DND-41 (cell line): Measurements from ENCODE around the gene ADARB2.

Experiments
- CTCF ChIP-seq: IDR thresholded peaks from 2 replicates; pipeline ENCODE4 v1.5.1; 2012; ENCODE audit warnings: borderline replicate concordance, low read length, moderate library complexity, mild to moderate bottlenecking; ENCODE audit not compliant: poor library complexity, severe bottlenecking; ENCODE audit errors: extremely low read depth
- EZH2 ChIP-seq: IDR thresholded peaks from 3 replicates; pipeline ENCODE4 v1.6.1; 2012; ENCODE audit warnings: borderline replicate concordance, low read depth, mild to moderate bottlenecking, moderate library complexity, low read length, inconsistent platforms; ENCODE audit not compliant: severe bottlenecking

- no peak for TF ChIP-seq CTCF
- no peak for TF ChIP-seq EZH2
These were observed 265.0 kb downstream of the ADARB2 start for GRCh38 chr10:1472178-1472958.
